ENCODE results near the gene SH2D3C.
"Not testable (repeated sequence)": the region's sequence is repeated elsewhere in the genome, so short reads cannot be mapped to it uniquely, and the experiment has no call there.

SH2D3C gene

DNA sequence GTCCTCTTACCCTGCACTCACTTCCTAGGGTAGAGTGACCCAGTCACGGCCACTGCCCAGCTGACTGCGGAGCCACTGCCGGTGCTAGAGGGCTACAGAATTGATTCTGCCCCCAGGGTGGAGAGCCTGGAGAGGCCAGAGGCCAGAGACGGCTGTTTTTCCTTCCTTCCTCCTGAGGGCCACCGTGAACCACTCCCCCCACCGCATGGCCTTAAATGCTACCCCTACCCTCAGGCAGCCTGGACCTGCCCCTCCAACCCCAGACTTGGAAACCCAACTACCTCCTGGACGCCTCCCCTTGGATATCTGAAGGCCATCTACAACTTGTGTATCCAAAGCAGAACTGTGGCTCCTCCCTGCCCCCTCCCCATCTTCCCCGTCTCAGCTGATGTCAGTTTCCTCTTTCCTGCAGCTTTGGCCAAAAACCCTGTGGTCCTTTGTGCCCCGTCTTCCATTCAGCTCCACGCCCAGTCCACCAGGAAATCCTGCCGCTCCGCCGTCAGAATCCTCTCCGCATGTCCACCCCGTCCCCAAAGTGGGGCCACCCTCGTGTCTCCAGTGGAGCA, 16.3 kb downstream of the SH2D3C start:
- Histone ChIP-seq H3K79me2 (no peaks in the 10 kb centered on the region), H3K27ac (peak overlapping the region; percentile 77), H3K36me3 (ENCODE audit: control insufficient read depth, insufficient read depth, low read length) (no peaks in the 10 kb centered on the region), H3K4me2 (ENCODE audit: low read length) (no peak overlapping the region), H2AFZ (no peak overlapping the region), H3K9me3 (ENCODE audit: control insufficient read depth, low read length) (no peaks in the 10 kb centered on the region), H3K27me3 (ENCODE audit: control insufficient read depth, insufficient read depth, low read length) (no peaks in the 10 kb centered on the region), H3K9ac (no peak overlapping the region), H3K4me3 (ENCODE audit: low read depth, low read length) (no peak overlapping the region), H3K4me1 (no peaks in the 10 kb centered on the region)
- TF ChIP-seq, protein P1, sequence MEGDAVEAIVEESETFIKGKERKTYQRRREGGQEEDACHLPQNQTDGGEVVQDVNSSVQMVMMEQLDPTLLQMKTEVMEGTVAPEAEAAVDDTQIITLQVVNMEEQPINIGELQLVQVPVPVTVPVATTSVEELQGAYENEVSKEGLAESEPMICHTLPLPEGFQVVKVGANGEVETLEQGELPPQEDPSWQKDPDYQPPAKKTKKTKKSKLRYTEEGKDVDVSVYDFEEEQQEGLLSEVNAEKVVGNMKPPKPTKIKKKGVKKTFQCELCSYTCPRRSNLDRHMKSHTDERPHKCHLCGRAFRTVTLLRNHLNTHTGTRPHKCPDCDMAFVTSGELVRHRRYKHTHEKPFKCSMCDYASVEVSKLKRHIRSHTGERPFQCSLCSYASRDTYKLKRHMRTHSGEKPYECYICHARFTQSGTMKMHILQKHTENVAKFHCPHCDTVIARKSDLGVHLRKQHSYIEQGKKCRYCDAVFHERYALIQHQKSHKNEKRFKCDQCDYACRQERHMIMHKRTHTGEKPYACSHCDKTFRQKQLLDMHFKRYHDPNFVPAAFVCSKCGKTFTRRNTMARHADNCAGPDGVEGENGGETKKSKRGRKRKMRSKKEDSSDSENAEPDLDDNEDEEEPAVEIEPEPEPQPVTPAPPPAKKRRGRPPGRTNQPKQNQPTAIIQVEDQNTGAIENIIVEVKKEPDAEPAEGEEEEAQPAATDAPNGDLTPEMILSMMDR (IDR thresholded peaks at IDR 0.05), result no peak

DNA sequence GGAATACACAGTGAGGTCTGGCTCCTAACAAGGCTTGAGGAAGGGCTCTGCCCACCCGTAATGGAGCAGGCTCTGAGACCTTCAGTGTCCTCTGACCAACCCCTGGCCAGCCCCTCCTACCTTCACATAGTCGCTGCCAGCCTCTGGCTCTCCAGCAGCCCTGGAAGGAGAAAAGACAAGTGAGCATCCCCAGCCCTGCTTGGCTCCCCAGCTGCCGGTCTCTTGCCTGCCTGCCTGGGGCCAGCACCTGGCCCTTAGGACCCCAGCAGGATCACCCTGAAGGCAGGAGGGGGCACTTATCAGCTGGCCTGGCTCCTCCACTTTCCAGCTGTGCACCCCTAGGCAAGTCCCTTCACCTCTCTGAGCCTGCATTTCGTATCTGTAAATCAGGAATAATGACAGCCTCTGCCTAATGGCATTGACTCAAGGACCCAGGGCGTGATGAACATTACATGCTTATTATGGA, 16.9 kb downstream of the SH2D3C start:
- Histone ChIP-seq H3K9me3 (ENCODE audit: control insufficient read depth, low read length) (no peaks in the 10 kb centered on the region), H3K27ac (peak overlapping the region; percentile 56), H3K4me2 (ENCODE audit: low read length) (no peak overlapping the region), H3K79me2 (no peaks in the 10 kb centered on the region), H2AFZ (no peak overlapping the region), H3K4me1 (no peaks in the 10 kb centered on the region), H3K4me3 (ENCODE audit: low read depth, low read length) (no peak overlapping the region), H3K9ac (no peak overlapping the region), H3K36me3 (ENCODE audit: control insufficient read depth, insufficient read depth, low read length) (no peaks in the 10 kb centered on the region), H3K27me3 (ENCODE audit: control insufficient read depth, insufficient read depth, low read length) (no peaks in the 10 kb centered on the region)
- TF ChIP-seq, protein P1 (IDR thresholded peaks at IDR 0.05), result no peak

DNA sequence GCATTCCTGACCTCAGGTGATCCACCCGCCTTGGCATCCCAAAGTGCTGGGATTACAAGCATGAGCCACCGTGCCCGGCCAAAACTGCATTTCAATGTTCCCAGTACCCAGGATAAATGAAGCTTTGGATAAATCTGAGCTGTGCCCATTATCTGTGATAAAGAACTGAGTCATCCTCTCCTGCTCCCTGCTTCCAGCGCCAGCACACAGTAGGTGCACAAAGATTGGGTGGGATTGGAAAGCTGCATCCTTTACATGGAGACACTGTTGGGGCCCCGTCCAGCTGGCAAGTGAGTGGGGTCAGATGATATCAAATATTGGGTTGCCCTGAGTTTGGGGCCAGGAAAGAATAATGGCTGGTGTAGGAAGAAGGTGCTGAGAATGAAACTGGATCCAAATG, 17.4 kb downstream of the SH2D3C start:
- H3K79me2 ChIP-seq, result no peaks in the 10 kb centered on the region
- H3K9ac ChIP-seq, result no peak overlapping the region
- H3K4me2 ChIP-seq (ENCODE audit: low read length), result no peak overlapping the region
- H3K27me3 ChIP-seq (ENCODE audit: control insufficient read depth, insufficient read depth, low read length), result no peaks in the 10 kb centered on the region
- no peak overlapping the region for H2AFZ ChIP-seq
- TF ChIP-seq, protein P1 (IDR thresholded peaks at IDR 0.05), result no peak
- H3K4me3 ChIP-seq (ENCODE audit: low read depth, low read length), result no peak overlapping the region
- H3K27ac ChIP-seq, result peak overlapping the region; percentile 24
- H3K36me3 ChIP-seq (ENCODE audit: control insufficient read depth, insufficient read depth, low read length), result no peaks in the 10 kb centered on the region
- H3K4me1 ChIP-seq, result no peaks in the 10 kb centered on the region
- H3K9me3 ChIP-seq (ENCODE audit: control insufficient read depth, low read length), result no peaks in the 10 kb centered on the region

DNA sequence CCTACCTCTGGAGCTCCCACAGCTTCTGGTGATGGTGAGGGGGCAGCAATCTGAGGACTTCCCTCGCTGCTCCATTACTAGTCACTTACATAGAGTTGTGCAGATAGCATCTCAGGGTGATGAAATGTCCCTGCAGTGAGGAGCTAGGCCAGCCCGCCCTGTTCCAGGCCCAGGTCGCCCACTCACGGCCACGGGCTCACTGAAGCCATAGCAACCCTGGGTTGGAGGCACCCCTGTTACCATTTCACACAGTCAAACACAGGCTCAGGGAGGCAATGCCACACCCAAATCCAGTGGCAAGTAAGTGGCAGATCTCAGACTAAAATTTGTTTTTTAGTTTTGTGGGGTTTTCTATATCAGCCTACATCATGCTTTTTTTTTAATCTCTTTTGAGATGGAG, 19.6 kb downstream of the SH2D3C start:
- Histone ChIP-seq H3K9me3 (ENCODE audit: control insufficient read depth, low read length) (no peaks in the 10 kb centered on the region), H2AFZ (no peak overlapping the region), H3K9ac (no peak overlapping the region), H3K36me3 (ENCODE audit: control insufficient read depth, insufficient read depth, low read length) (no peaks in the 10 kb centered on the region), H3K4me1 (no peaks in the 10 kb centered on the region), H3K27ac (no peak overlapping the region), H3K79me2 (no peaks in the 10 kb centered on the region), H3K4me2 (ENCODE audit: low read length) (no peak overlapping the region), H3K4me3 (ENCODE audit: low read depth, low read length) (no peak overlapping the region), H3K27me3 (ENCODE audit: control insufficient read depth, insufficient read depth, low read length) (peaks cover 12% of the 10 kb centered on the region)
- TF ChIP-seq, protein P1 (IDR thresholded peaks at IDR 0.05), result no peak

DNA sequence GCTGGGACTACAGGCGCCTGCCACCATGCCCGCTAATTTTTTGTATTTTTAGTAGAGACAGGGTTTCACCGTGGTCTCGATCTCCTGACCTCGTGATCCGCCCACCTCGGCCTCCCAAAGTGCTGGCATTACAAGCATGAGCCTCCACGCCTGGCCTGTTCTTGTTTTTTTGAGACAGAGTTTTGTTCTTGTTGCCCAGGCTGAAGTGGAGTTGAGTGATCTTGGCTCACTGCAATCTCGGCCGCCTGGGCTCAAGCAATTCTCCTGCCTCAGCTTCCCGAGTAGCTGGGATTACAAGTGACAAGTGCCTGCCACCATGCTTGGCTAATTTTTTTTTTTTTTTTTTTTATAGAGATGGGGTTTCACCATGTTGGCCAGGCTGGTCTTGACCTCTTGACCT, 21.7 kb downstream of the SH2D3C start:
- H3K79me2 ChIP-seq; H3K36me3 ChIP-seq (ENCODE audit: control insufficient read depth, insufficient read depth, low read length); H3K4me2 ChIP-seq (ENCODE audit: low read length); H2AFZ ChIP-seq; H3K9me3 ChIP-seq (ENCODE audit: control insufficient read depth, low read length); H3K4me1 ChIP-seq; H3K9ac ChIP-seq; H3K4me3 ChIP-seq (ENCODE audit: low read depth, low read length); H3K27ac ChIP-seq: not testable (repeated sequence)
- H3K27me3 ChIP-seq (ENCODE audit: control insufficient read depth, insufficient read depth, low read length), result peaks cover 12% of the 10 kb centered on the region
